ENCODE measurements around the gene FLOT1.
"Not testable (repeated sequence)": the region's sequence is repeated elsewhere in the genome, so short reads cannot be mapped to it uniquely, and the experiment has no call there.

Gene FLOT1

GRCh38 chr6:30723159-30723842 lies 19.2 kb downstream of the FLOT1 start:
- DNase-seq (ENCODE audit: low spot score): not testable (repeated sequence)

GRCh38 chr6:30722280-30723112 lies 20.0 kb downstream of the FLOT1 start:
- DNase-seq (ENCODE audit: low spot score): peak; percentile 66

GRCh38 chr6:30722025-30722279 lies 20.5 kb downstream of the FLOT1 start:
- DNase-seq (ENCODE audit: low spot score): not testable (repeated sequence)

GRCh38 chr6:30721198-30722024 lies 21.1 kb downstream of the FLOT1 start:
- DNase-seq (ENCODE audit: low spot score): peak; percentile 92

- DNase-seq (ENCODE audit: low spot score): peak; percentile 59
Observed at GRCh38 chr6:30720738-30721197, 21.7 kb downstream of the FLOT1 start.

GRCh38 chr6:30719791-30720737 lies 22.4 kb downstream of the FLOT1 start, which contains the start of gene TUBB:
Gene TUBB, plus strand, starts transcription at chr6:30720352. Its CDS starts 155 bp downstream, at chr6:30720507.
- peak; percentile 89 for DNase-seq (ENCODE audit: low spot score)

GRCh38 chr6:30719356-30719755 lies 23.1 kb downstream of the FLOT1 start:
- DNase-seq (ENCODE audit: low spot score): no peak

- DNase-seq (ENCODE audit: low spot score): not testable (repeated sequence)
Observed at GRCh38 chr6:30717845-30718720, 24.4 kb downstream of the FLOT1 start.

GRCh38 chr6:30717129-30717844 lies 25.2 kb downstream of the FLOT1 start, which contains the start of gene MDC1:
Gene MDC1, minus strand, starts transcription at chr6:30717281. Its CDS starts 2,106 bp downstream, at chr6:30715175.
- DNase-seq (ENCODE audit: low spot score): peak; percentile 97

GRCh38 chr6:30716879-30717128 lies 25.7 kb downstream of the FLOT1 start:
- DNase-seq (ENCODE audit: low spot score): no peak

GRCh38 chr6:30714263-30714662 lies 28.2 kb downstream of the FLOT1 start:
- DNase-seq (ENCODE audit: low spot score): no peak

GRCh38 chr6:30712441-30712945 lies 30.0 kb downstream of the FLOT1 start:
- DNase-seq (ENCODE audit: low spot score): no peak

GRCh38 chr6:30711758-30712380 lies 30.6 kb downstream of the FLOT1 start:
- DNase-seq (ENCODE audit: low spot score): no peak

- DNase-seq (ENCODE audit: low spot score): no peak
Observed at GRCh38 chr6:30709101-30709868, 33.2 kb downstream of the FLOT1 start.

GRCh38 chr6:30707281-30707850 lies 35.1 kb downstream of the FLOT1 start:
- no peak for DNase-seq (ENCODE audit: low spot score)

GRCh38 chr6:30705620-30706019 lies 36.9 kb downstream of the FLOT1 start:
- DNase-seq (ENCODE audit: low spot score): no peak

- DNase-seq (ENCODE audit: low spot score): no peak
Observed at GRCh38 chr6:30703821-30704220, 38.7 kb downstream of the FLOT1 start.

GRCh38 chr6:30703011-30703410 lies 39.5 kb downstream of the FLOT1 start:
- DNase-seq (ENCODE audit: low spot score): no peak

Measured in D341Med (cell line).